Cardiac fibroblast (primary cell): ENCODE results near the gene STOX2.

Experiments
- DNase-seq, 2 donors: peaks; one replicate each; pipeline versions ENCODE4 v3.0.0 to v3.0.0-alpha.2; 2010; ENCODE audit warnings: low read depth in 2 of 2
- H3K4me3 ChIP-seq, 2 donors: replicated peaks in 1 of 2; 1 replicate in 1 of 2; 2 replicates in 1 of 2; pipeline ENCODE4 v1.5.1; 2011; ENCODE audit warnings: low read depth in 2 of 2, low read length in 2 of 2, mild to moderate bottlenecking in 2 of 2, moderate library complexity in 1 of 2
- CTCF ChIP-seq: IDR thresholded peaks from one replicate; pipeline ENCODE4 v1.5.1; 2011; ENCODE audit warnings: low read depth, mild to moderate bottlenecking, low read length, inconsistent platforms

Gene STOX2

DNA sequence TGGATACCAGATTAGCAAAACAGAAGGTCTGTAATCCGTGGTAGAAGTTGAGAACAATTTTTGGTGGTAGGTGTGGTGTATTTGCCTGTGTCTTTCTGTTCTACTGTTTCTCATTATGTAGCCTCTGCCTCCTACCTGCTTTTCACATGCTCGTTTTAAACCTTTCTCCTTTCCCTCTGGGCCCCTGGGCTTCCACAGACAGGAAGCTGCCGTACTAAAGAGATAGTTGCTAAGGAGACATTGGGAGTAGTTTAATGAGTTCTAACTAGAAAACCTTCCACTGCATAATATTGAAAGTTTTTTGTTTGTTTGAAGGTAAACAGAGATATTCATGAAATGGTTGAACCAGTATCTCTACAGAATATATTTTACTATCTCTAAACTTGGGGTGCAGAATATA is 107.8 kb downstream of the STOX2 start:
- no peak for TF ChIP-seq CTCF
- no peak overlapping the region for H3K4me3 ChIP-seq
- peak in 1 of 2 donors; percentile 41 for DNase-seq

- TF ChIP-seq CTCF, result no peak
- no peak for DNase-seq
Observed at GRCh38 chr4:184014301-184014700, 109.2 kb downstream of the STOX2 start.

GRCh38 chr4:184016759-184017668 is 111.9 kb downstream of the STOX2 start:
- no peak for TF ChIP-seq CTCF
- peak in 1 of 2 donors; percentile 5 for DNase-seq
- H3K4me3 ChIP-seq, result no peak overlapping the region

More at GRCh38 chr4:184014301-184014700, 109.2 kb downstream of the STOX2 start:
- H3K4me3 ChIP-seq, result no peak overlapping the region

- H3K4me3 ChIP-seq, result no peak overlapping the region
- TF ChIP-seq CTCF, result no peak
- peak in 1 of 2 donors; percentile 9 for DNase-seq
Observed at GRCh38 chr4:184019076-184019475, 114.0 kb downstream of the STOX2 start.

DNA sequence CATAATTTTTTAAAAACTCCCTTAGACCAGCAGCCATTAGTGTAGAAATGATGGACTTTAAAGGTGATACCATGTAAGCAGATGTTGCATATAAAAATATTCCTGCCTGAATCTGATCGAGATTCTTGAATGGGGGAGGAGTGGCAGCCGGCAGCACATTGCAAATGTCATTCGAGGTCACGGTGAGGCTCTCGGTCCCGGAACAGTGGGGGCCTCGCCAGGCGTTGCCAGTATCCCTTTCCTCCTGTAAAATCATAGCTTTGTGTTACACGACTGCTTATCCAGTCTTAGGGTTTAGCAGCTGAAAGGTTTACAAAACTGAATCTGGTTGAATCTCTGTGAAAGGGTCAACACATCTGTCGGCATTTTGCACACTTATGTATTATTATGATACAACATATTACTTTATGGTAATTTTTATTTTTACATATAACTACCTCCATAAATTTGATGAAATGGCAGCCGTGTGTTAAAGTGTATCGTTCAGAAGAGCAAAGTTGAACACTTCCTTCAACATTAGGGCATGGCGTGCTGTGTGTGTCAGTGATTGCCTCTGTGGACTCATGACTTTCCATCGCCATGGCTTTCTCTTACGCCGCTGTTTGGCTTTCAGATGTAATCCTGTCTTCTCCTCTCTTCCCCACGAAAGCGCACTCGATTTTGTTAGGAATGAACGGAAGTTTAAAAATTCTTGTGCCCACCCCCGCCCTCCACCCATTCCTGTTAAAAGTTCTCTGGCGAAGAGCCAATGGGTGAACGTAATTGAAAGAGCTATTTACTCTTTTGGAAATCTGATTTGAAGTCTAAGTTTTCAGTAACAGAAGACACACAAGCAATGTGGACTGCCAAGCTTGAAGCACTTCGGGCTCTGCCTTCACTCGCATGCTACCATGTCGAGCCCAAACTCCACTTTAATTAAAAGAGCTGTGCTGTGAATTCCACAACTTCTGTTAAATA is 114.8 kb downstream of the STOX2 start:
- no peak for DNase-seq
- H3K4me3 ChIP-seq, result no peak overlapping the region
- no peak for TF ChIP-seq CTCF

DNA sequence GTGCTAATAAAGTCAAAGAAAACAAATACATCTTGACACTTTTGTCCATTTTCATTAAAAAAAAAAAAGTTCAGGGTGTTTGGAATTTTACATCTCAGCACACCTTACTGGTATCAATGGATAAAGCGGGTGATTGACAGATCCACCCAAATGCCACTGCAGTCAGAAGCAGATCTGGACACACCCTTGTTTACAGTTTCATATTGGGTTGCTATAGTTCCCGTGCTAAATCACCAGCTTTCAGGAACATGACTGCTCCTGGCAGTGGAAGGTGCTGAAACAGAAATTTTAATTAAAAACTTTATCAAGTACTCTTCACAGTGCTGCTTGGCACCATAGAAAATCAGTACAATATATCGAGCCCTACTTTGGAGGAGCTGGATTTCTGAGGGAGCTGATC is 116.3 kb downstream of the STOX2 start:
- TF ChIP-seq CTCF, result no peak
- DNase-seq, result no peak
- no peak overlapping the region for H3K4me3 ChIP-seq
